Measurements from ENCODE around the gene FBXW7.
A peak's percentile ranks its signal among the peaks of the same experiment; 100 is the strongest.

The FBXW7 gene

GRCh38 chr4:152281822-152282221, 254.1 kb downstream of the FBXW7 start:
- no peaks in the 10 kb centered on the region for H3K79me2 ChIP-seq (ENCODE audit: insufficient read depth, low read length)
- TF ChIP-seq EZH2phosphoT487 (IDR thresholded peaks at IDR 0.05; ENCODE audit: borderline replicate concordance) (no peak), CTCF (conservative IDR thresholded peaks at IDR 0.05; ENCODE audit: low read length) (no peak)
- no peaks in the 10 kb centered on the region for H3K27me3 ChIP-seq (ENCODE audit: insufficient read depth, low read length, poor library complexity, severe bottlenecking)
- H4K20me1 ChIP-seq (ENCODE audit: insufficient read depth, low read length, poor library complexity, severe bottlenecking): no peaks in the 10 kb centered on the region
- H3K9me2 ChIP-seq (replicated peaks; ENCODE audit: low read depth, low read length): no peaks in the 10 kb centered on the region
- H2AFZ ChIP-seq (ENCODE audit: low read length): peak overlapping the region; percentile 48
- peaks cover 34% of the 10 kb centered on the region for H3K4me1 ChIP-seq (ENCODE audit: insufficient read depth, low read length, poor library complexity, severe bottlenecking)
- H3K9me3 ChIP-seq (ENCODE audit: insufficient read depth, low read depth, low read length): no peaks in the 10 kb centered on the region
- no peaks in the 10 kb centered on the region for H3F3A ChIP-seq (ENCODE audit: low read depth)
- peak overlapping the region; percentile 3 for H3K4me3 ChIP-seq (ENCODE audit: low read length, poor library complexity, severe bottlenecking)
- no peak overlapping the region for H3K9ac ChIP-seq (ENCODE audit: low read depth, low read length, poor library complexity, severe bottlenecking)
- H3K36me3 ChIP-seq (ENCODE audit: insufficient read depth, low read length): no peaks in the 10 kb centered on the region
- peak overlapping the region; percentile 45 for H3K4me2 ChIP-seq (ENCODE audit: low read depth, low read length, poor library complexity, severe bottlenecking)

GRCh38 chr4:152281211-152281610, 254.7 kb downstream of the FBXW7 start:
- H3K79me2 ChIP-seq (ENCODE audit: insufficient read depth, low read length): no peaks in the 10 kb centered on the region
- no peak overlapping the region for H3K9ac ChIP-seq (ENCODE audit: low read depth, low read length, poor library complexity, severe bottlenecking)
- H3K36me3 ChIP-seq (ENCODE audit: insufficient read depth, low read length): no peaks in the 10 kb centered on the region
- no peaks in the 10 kb centered on the region for H3F3A ChIP-seq (ENCODE audit: low read depth)
- H3K4me3 ChIP-seq (ENCODE audit: low read length, poor library complexity, severe bottlenecking): peak overlapping the region; percentile 3
- H3K9me3 ChIP-seq (ENCODE audit: insufficient read depth, low read depth, low read length): no peaks in the 10 kb centered on the region
- peaks cover 34% of the 10 kb centered on the region for H3K4me1 ChIP-seq (ENCODE audit: insufficient read depth, low read length, poor library complexity, severe bottlenecking)
- no peaks in the 10 kb centered on the region for H4K20me1 ChIP-seq (ENCODE audit: insufficient read depth, low read length, poor library complexity, severe bottlenecking)
- TF ChIP-seq CTCF (conservative IDR thresholded peaks at IDR 0.05; ENCODE audit: low read length): no peak
- no peak for TF ChIP-seq EZH2phosphoT487 (IDR thresholded peaks at IDR 0.05; ENCODE audit: borderline replicate concordance)
- peak overlapping the region; percentile 48 for H2AFZ ChIP-seq (ENCODE audit: low read length)
- no peaks in the 10 kb centered on the region for H3K9me2 ChIP-seq (replicated peaks; ENCODE audit: low read depth, low read length)
- peak overlapping the region; percentile 45 for H3K4me2 ChIP-seq (ENCODE audit: low read depth, low read length, poor library complexity, severe bottlenecking)
- no peaks in the 10 kb centered on the region for H3K27me3 ChIP-seq (ENCODE audit: insufficient read depth, low read length, poor library complexity, severe bottlenecking)

GRCh38 chr4:152279234-152279566, 256.7 kb downstream of the FBXW7 start:
- Histone ChIP-seq H3K4me2 (ENCODE audit: low read depth, low read length, poor library complexity, severe bottlenecking) (no peak overlapping the region), H3K9me3 (ENCODE audit: insufficient read depth, low read depth, low read length) (no peaks in the 10 kb centered on the region), H3K9ac (ENCODE audit: low read depth, low read length, poor library complexity, severe bottlenecking) (no peak overlapping the region), H3K4me1 (ENCODE audit: insufficient read depth, low read length, poor library complexity, severe bottlenecking) (peaks cover 49% of the 10 kb centered on the region), H3F3A (ENCODE audit: low read depth) (no peaks in the 10 kb centered on the region), H3K9me2 (replicated peaks; ENCODE audit: low read depth, low read length) (no peaks in the 10 kb centered on the region), H3K79me2 (ENCODE audit: insufficient read depth, low read length) (no peaks in the 10 kb centered on the region), H3K27me3 (ENCODE audit: insufficient read depth, low read length, poor library complexity, severe bottlenecking) (no peaks in the 10 kb centered on the region), H4K20me1 (ENCODE audit: insufficient read depth, low read length, poor library complexity, severe bottlenecking) (no peaks in the 10 kb centered on the region), H3K4me3 (ENCODE audit: low read length, poor library complexity, severe bottlenecking) (no peak overlapping the region), H2AFZ (ENCODE audit: low read length) (no peak overlapping the region), H3K36me3 (ENCODE audit: insufficient read depth, low read length) (no peaks in the 10 kb centered on the region)
- TF ChIP-seq EZH2phosphoT487 (IDR thresholded peaks at IDR 0.05; ENCODE audit: borderline replicate concordance) (no peak), CTCF (conservative IDR thresholded peaks at IDR 0.05; ENCODE audit: low read length) (no peak)

Data from Loucy (cell line).